Aorta (tissue), 5 donors: ENCODE measurements around the gene MTA2. TPM values are rescaled to one million over a fixed set of nuclear protein-coding genes. Genes with fewer than 3 reads are reported as not detected.

Source experiments
- ATAC-seq: fragments of 200-7000 bp; cut with Tn5 transposase; one replicate; pipeline ENCODE4 v1.9.1; 2022; ENCODE audit warnings: moderate library complexity; ENCODE audit not compliant: low FRiP score
- DNase-seq, 2 donors: peaks; one replicate each; pipeline ENCODE4 v3.0.0-alpha.2; 2020
- H3K27ac ChIP-seq, 2 donors: one replicate each; pipeline ENCODE4 v1.5.1; 2013; ENCODE audit warnings: low read length in 2 of 2, mild to moderate bottlenecking in 2 of 2, moderate library complexity in 2 of 2, control low read depth in 1 of 2, inconsistent platforms in 1 of 2, low read depth in 1 of 2
- H3K27me3 ChIP-seq, 2 donors: one replicate each; pipeline ENCODE4 v1.6.1; 2013; ENCODE audit warnings: control low read depth in 1 of 2, low read length in 1 of 2, mild to moderate bottlenecking in 1 of 2, moderate library complexity in 1 of 2; ENCODE audit not compliant: insufficient read depth in 2 of 2, control insufficient read depth in 1 of 2
- H3K36me3 ChIP-seq, 2 donors: one replicate each; pipeline ENCODE4 v1.6.1; 2013; ENCODE audit warnings: control low read depth in 1 of 2, low read length in 1 of 2, mild to moderate bottlenecking in 1 of 2; ENCODE audit not compliant: insufficient read depth in 2 of 2, control insufficient read depth in 1 of 2
- H3K4me1 ChIP-seq, 2 donors: one replicate each; pipeline ENCODE4 v1.6.1; 2013; ENCODE audit warnings: low read length in 2 of 2, control low read depth in 1 of 2, mild to moderate bottlenecking in 1 of 2, moderate library complexity in 1 of 2; ENCODE audit not compliant: insufficient read depth in 2 of 2, control insufficient read depth in 1 of 2
- H3K4me3 ChIP-seq, 2 donors: one replicate each; pipeline ENCODE4 v1.5.1; 2013; ENCODE audit warnings: low read length in 2 of 2, control low read depth in 1 of 2, mild to moderate bottlenecking in 1 of 2
- H3K9me3 ChIP-seq: one replicate; pipeline ENCODE4 v1.6.1; 2013; ENCODE audit warnings: mild to moderate bottlenecking, low read length; ENCODE audit not compliant: control insufficient read depth
- WGBS, 2 donors: extraction: QIAGEN DNeasy Blood & Tissue Kit; methylation state at CpG; one replicate each; pipeline ENCODE4 v1.1.7; 2013; 5-methylcytosine and 5-hydroxymethylcytosine counted together
- intact Hi-C, 2 donors: fragments of 100-400 bp; cut with DNase I; formaldehyde crosslinking; loops; one replicate each; pipeline versions ENCODE4 v1.14.2 to v1.15.0; 2022
- microRNA-seq, 2 donors: library from miRNA; unstranded; fragments of <30 nt; microRNA quantifications; one replicate each; pipeline ENCODE4 v1.2.0, GENCODE V29; 2020
- polyA plus RNA-seq, 2 donors: library from polyadenylated mRNA; stranded (reverse); fragments of 200-250 nt; gene quantifications; one replicate each; pipeline ENCODE4 v1.2.3, GENCODE V29; 2013
- total RNA-seq, 2 donors: library from RNA; stranded (reverse); fragmentation: NEBNext Ultra II Directional; extraction: Animal tissue kit (Norgen Biotek cat#: 25700); gene quantifications; one replicate each; pipeline ENCODE4 v1.2.1, GENCODE V29; 2021
- donor health status: healthy with polysubstance abuse.
- donor health status: Bipolar disorder and iron deficiency.
- donor health status: DM: no; HTN: no; CAD: no.
- donor health status: DM: no; HTN: no; CAD: no.
- donor health status: DM: yes; HTN: yes; CAD: no.

The MTA2 gene
- total and polyA plus RNA-seq, 4 donors, result 13.5 to 87.9 (median 60.2) TPM

DNA sequence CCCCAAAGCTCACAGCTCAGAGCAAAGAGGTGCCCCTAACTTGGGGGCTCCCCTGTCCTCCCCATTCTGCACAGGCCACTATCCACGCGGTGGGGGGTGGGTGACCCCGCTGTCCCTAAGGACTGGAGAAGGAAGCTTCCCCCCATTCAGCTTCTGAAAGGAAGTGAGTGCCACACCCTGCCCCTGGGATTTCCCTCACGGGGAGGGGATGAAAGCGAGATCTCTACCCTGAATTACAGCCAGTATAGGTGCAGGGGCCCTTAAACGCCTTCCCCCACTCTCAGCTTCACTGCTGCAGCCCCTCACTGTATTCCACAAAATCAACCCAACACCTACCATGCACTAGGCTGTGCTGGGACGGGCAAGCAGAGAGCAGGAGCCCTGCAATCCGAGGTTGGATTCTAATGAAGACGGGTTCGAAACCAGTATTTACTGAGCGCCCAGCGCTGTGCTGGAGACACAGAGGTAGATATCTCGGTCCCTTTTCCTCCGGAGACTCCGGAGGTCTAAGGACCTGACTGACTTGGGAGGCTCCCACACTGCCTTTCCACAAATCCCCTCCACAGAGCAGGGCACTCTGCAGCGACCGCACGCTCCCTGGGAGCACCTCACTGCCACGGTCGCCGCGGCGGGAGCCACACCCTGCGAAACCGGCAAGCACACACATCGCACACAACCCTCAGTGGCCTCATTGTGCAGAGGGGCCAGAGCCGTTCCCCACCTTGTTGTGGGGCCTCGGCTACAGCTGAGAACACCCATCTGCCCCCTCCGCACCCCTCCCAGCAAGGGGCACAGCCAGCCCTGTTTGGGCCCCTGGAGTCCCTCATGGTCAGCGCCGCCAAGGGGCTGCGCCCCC is 56.9 kb downstream of the MTA2 start:
- Histone ChIP-seq H3K9me3 (no peaks in the 10 kb centered on the region), H3K4me3 (peak overlapping the region; percentile 86 to 98), H3K4me1 (peaks cover 0 to 3% of the 10 kb centered on the region in 2 donors), H3K36me3 (no peaks in the 10 kb centered on the region), H3K27me3 (no peaks in the 10 kb centered on the region), H3K27ac (peak overlapping the region in 1 of 2 donors; percentile 8)
- DNase-seq (peak in 1 of 2 donors; percentile 60), ATAC-seq (no peak)
- 1% methylated on average over 32 of the region's 32 CpGs for WGBS, 2 donors
- intact Hi-C loops, result loop anchor here (2.0 to 5.0 kb wide), 3 partner anchors 16 to 103 kb away; no protein-coding TSS in a partner anchor

GRCh38 chr11:62543680-62544444 is 57.8 kb downstream of the MTA2 start:
- no peaks in the 10 kb centered on the region for H3K27me3 ChIP-seq
- intact Hi-C loops, result loop anchor here (2.0 to 5.0 kb wide), 4 partner anchors 17 to 149 kb away; no protein-coding TSS in a partner anchor
- DNase-seq (peak; percentile 65 to 81), ATAC-seq (no peak)
- peaks cover 0 to 4% of the 10 kb centered on the region in 2 donors for H3K4me1 ChIP-seq
- H3K27ac ChIP-seq, result peak overlapping the region; percentile 7 to 15
- H3K9me3 ChIP-seq, result no peaks in the 10 kb centered on the region
- peak overlapping the region; percentile 86 to 98 for H3K4me3 ChIP-seq
- no peaks in the 10 kb centered on the region for H3K36me3 ChIP-seq
- WGBS, 2 donors, result 3 to 4% methylated on average over 22 of the region's 22 CpGs

Small RNAs within 50 kb of the gene (microRNA-seq; reads per million reads assigned to microRNA genes)
- 0 to 2.0 reads per million in 2 donors for gene MIR6747

Other genes starting within 250 kb of the MTA2 start
- not detected for gene SCGB1A1, start 182.8 kb downstream of the MTA2 start, total RNA-seq
- gene SCGB1A1, start 182.8 kb downstream of the MTA2 start, polyA plus RNA-seq, result 1 to 10 TPM in 1 of 2 donors, under 1 TPM in 1; 0.61 to 5.0 TPM
- 1,000 to 10,000 TPM; 1,149 to 1,263 TPM for gene AHNAK, start 55.1 kb downstream of the MTA2 start, total RNA-seq
- gene AHNAK, start 55.1 kb downstream of the MTA2 start, polyA plus RNA-seq, result 100 to 1,000 TPM; 146 to 237 TPM
- 100 to 1,000 TPM; 787 to 987 TPM for gene EEF1G, start 28.0 kb downstream of the MTA2 start, total RNA-seq
- 1,000 to 10,000 TPM; 1,251 to 1,857 TPM for gene EEF1G, start 28.0 kb downstream of the MTA2 start, polyA plus RNA-seq
- gene TUT1, start 10.3 kb downstream of the MTA2 start, total RNA-seq, result 10 to 100 TPM; 14.8 to 14.9 TPM
- gene TUT1, start 10.3 kb downstream of the MTA2 start, polyA plus RNA-seq, result 10 to 100 TPM in 1 of 2 donors, 1 to 10 TPM in 1; 1.6 to 10.8 TPM
- 100 to 1,000 TPM in 1 of 2 donors, 10 to 100 TPM in 1; 93.7 to 134 TPM for gene EML3, start 10.9 kb upstream of the MTA2 start, total RNA-seq
- 100 to 1,000 TPM in 1 of 2 donors, 10 to 100 TPM in 1; 15.7 to 182 TPM for gene EML3, start 10.9 kb upstream of the MTA2 start, polyA plus RNA-seq
- 10 to 100 TPM in 1 of 2 donors, 1 to 10 TPM in 1; 9.0 to 15.6 TPM for gene ROM1, start 11.4 kb upstream of the MTA2 start, total RNA-seq
- 10 to 100 TPM; 33.2 to 33.9 TPM for gene ROM1, start 11.4 kb upstream of the MTA2 start, polyA plus RNA-seq
- 10 to 100 TPM; 26.7 to 39.7 TPM for gene B3GAT3, start 20.1 kb upstream of the MTA2 start, total RNA-seq
- 10 to 100 TPM; 12.6 to 45.2 TPM for gene B3GAT3, start 20.1 kb upstream of the MTA2 start, polyA plus RNA-seq
- 100 to 1,000 TPM; 196 to 206 TPM for gene GANAB, start 44.7 kb upstream of the MTA2 start, total RNA-seq
- 100 to 1,000 TPM in 1 of 2 donors, 10 to 100 TPM in 1; 41.2 to 117 TPM for gene GANAB, start 44.7 kb upstream of the MTA2 start, polyA plus RNA-seq
- gene INTS5, start 51.4 kb upstream of the MTA2 start, total RNA-seq, result 10 to 100 TPM; 12.5 to 13.3 TPM
- 1 to 10 TPM; 3.8 to 6.2 TPM for gene INTS5, start 51.4 kb upstream of the MTA2 start, polyA plus RNA-seq
- gene C11orf98, start 63.3 kb upstream of the MTA2 start, total RNA-seq, result 10 to 100 TPM; 23.1 to 27.7 TPM
- gene C11orf98, start 63.3 kb upstream of the MTA2 start, polyA plus RNA-seq, result 100 to 1,000 TPM in 1 of 2 donors, 10 to 100 TPM in 1; 79.3 to 121 TPM
- gene CSKMT, start 63.4 kb upstream of the MTA2 start, total RNA-seq, result 10 to 100 TPM; 11.1 to 11.7 TPM
- gene CSKMT, start 63.4 kb upstream of the MTA2 start, polyA plus RNA-seq, result 10 to 100 TPM in 1 of 2 donors, 1 to 10 TPM in 1; 8.8 to 16.3 TPM
- gene UQCC3, start 69.8 kb upstream of the MTA2 start, total RNA-seq, result 1 to 10 TPM; 3.0 to 4.8 TPM
- gene UQCC3, start 69.8 kb upstream of the MTA2 start, polyA plus RNA-seq, result 10 to 100 TPM in 1 of 2 donors, 1 to 10 TPM in 1; 5.8 to 12.7 TPM
- 1 to 10 TPM; 3.6 to 8.6 TPM for gene LBHD1, start 70.4 kb upstream of the MTA2 start, total RNA-seq
- 1 to 10 TPM; 2.3 to 7.6 TPM for gene LBHD1, start 70.4 kb upstream of the MTA2 start, polyA plus RNA-seq
- gene UBXN1, start 77.2 kb upstream of the MTA2 start, total RNA-seq, result 10 to 100 TPM; 84.1 to 85.4 TPM
- 100 to 1,000 TPM; 186 to 224 TPM for gene UBXN1, start 77.2 kb upstream of the MTA2 start, polyA plus RNA-seq
- gene LRRN4CL, start 87.7 kb upstream of the MTA2 start, total RNA-seq, result 10 to 100 TPM in 1 of 2 donors, 1 to 10 TPM in 1; 8.5 to 24.5 TPM
- gene LRRN4CL, start 87.7 kb upstream of the MTA2 start, polyA plus RNA-seq, result under 1 TPM in 1 of 2 donors, not detected in 1; 0.10 TPM
- 10 to 100 TPM; 22.3 to 31.5 TPM for gene BSCL2, start 105.6 kb upstream of the MTA2 start, total RNA-seq
- 10 to 100 TPM; 38.7 to 61.8 TPM for gene BSCL2, start 105.6 kb upstream of the MTA2 start, polyA plus RNA-seq
- gene GNG3, start 105.8 kb upstream of the MTA2 start, total RNA-seq, result not detected
- under 1 TPM in 1 of 2 donors, not detected in 1; 0.33 TPM for gene GNG3, start 105.8 kb upstream of the MTA2 start, polyA plus RNA-seq
- 10 to 100 TPM; 46.9 to 47.2 TPM for gene HNRNPUL2, start 125.6 kb upstream of the MTA2 start, total RNA-seq
- gene HNRNPUL2, start 125.6 kb upstream of the MTA2 start, polyA plus RNA-seq, result 10 to 100 TPM; 31.5 to 43.6 TPM
- 10 to 100 TPM; 21.1 to 32.4 TPM for gene TTC9C, start 126.6 kb upstream of the MTA2 start, total RNA-seq
- 10 to 100 TPM; 17.3 to 40.7 TPM for gene TTC9C, start 126.6 kb upstream of the MTA2 start, polyA plus RNA-seq
- gene ZBTB3, start 152.3 kb upstream of the MTA2 start, total RNA-seq, result 1 to 10 TPM; 9.7 to 9.8 TPM
- gene ZBTB3, start 152.3 kb upstream of the MTA2 start, polyA plus RNA-seq, result 1 to 10 TPM; 2.9 to 3.9 TPM
- gene POLR2G, start 159.7 kb upstream of the MTA2 start, total RNA-seq, result 10 to 100 TPM; 40.0 to 50.3 TPM
- gene POLR2G, start 159.7 kb upstream of the MTA2 start, polyA plus RNA-seq, result 100 to 1,000 TPM in 1 of 2 donors, 10 to 100 TPM in 1; 80.4 to 109 TPM
- 10 to 100 TPM; 13.2 to 21.3 TPM for gene TAF6L, start 169.5 kb upstream of the MTA2 start, total RNA-seq
- gene TAF6L, start 169.5 kb upstream of the MTA2 start, polyA plus RNA-seq, result 10 to 100 TPM; 14.5 to 43.5 TPM
- 10 to 100 TPM; 26.8 to 31.0 TPM for gene TMEM179B, start 185.5 kb upstream of the MTA2 start, total RNA-seq
- gene TMEM179B, start 185.5 kb upstream of the MTA2 start, polyA plus RNA-seq, result 10 to 100 TPM; 29.2 to 55.9 TPM
- 10 to 100 TPM in 1 of 2 donors, 1 to 10 TPM in 1; 6.0 to 12.6 TPM for gene TMEM223, start 190.1 kb upstream of the MTA2 start, total RNA-seq
- gene TMEM223, start 190.1 kb upstream of the MTA2 start, polyA plus RNA-seq, result 10 to 100 TPM; 10.4 to 10.6 TPM
- gene NXF1, start 203.6 kb upstream of the MTA2 start, total RNA-seq, result 10 to 100 TPM; 82.4 to 99.9 TPM
- 100 to 1,000 TPM in 1 of 2 donors, 10 to 100 TPM in 1; 26.8 to 455 TPM for gene NXF1, start 203.6 kb upstream of the MTA2 start, polyA plus RNA-seq
- 10 to 100 TPM; 42.6 to 46.4 TPM for gene STX5, start 230.2 kb upstream of the MTA2 start, total RNA-seq
- gene STX5, start 230.2 kb upstream of the MTA2 start, polyA plus RNA-seq, result 10 to 100 TPM; 19.2 to 44.0 TPM
- gene TEX54, start 231.0 kb upstream of the MTA2 start, total RNA-seq, result not detected
- 1 to 10 TPM in 1 of 2 donors, not detected in 1; 5.5 TPM for gene TEX54, start 231.0 kb upstream of the MTA2 start, polyA plus RNA-seq
- gene WDR74, start 237.7 kb upstream of the MTA2 start, total RNA-seq, result 10 to 100 TPM; 35.4 to 42.9 TPM
- gene WDR74, start 237.7 kb upstream of the MTA2 start, polyA plus RNA-seq, result 10 to 100 TPM; 13.5 to 53.9 TPM